Activated CD8-positive, alpha-beta T cell treated with anti-CD3 and anti-CD28 coated beads for 36 hours (primary cell): ENCODE results near the gene POLRMT. TPM values are rescaled to one million over a fixed set of nuclear protein-coding genes. Genes with fewer than 3 reads are reported as not detected.
"Not testable (repeated sequence)": the region's sequence is repeated elsewhere in the genome, so short reads cannot be mapped to it uniquely, and the experiment has no call there.

ENCODE experiments used
- ATAC-seq: fragments of 200-7000 bp; cut with Tn5 transposase; one replicate; pipeline ENCODE4 v1.10.0; 2021; ENCODE audit warnings: mild to moderate bottlenecking, moderate library complexity
- CTCF ChIA-PET: fragments of 350-600 bp; sonication (Branson Sonifier 250); formaldehyde crosslinking; loops from one replicate; lab custom pipeline; 2021; ENCODE audit warnings: antibody characterized with exemption; lab: Charles Lee
- POLR2A ChIA-PET: fragments of 350-600 bp; sonication (Branson Sonifier 250); formaldehyde crosslinking; loops from one replicate; lab custom pipeline; 2021; ENCODE audit warnings: antibody characterized with exemption; lab: Charles Lee
- DNase-seq: peaks from one replicate; pipeline ENCODE4 v3.0.0-alpha.2; 2020
- H3K27ac Mint-ChIP-seq: one replicate; pipeline ENCODE4 v1.8.0; 2021; ENCODE audit warnings: mild to moderate bottlenecking, mixed read lengths
- H3K27me3 Mint-ChIP-seq: one replicate; pipeline ENCODE4 v1.8.0; 2021; ENCODE audit warnings: mixed read lengths
- H3K36me3 Mint-ChIP-seq: one replicate; pipeline ENCODE4 v1.8.0; 2021; ENCODE audit warnings: low read depth, mixed read lengths
- H3K4me1 Mint-ChIP-seq: one replicate; pipeline ENCODE4 v1.8.0; 2021; ENCODE audit warnings: low read depth, mixed read lengths
- H3K4me3 Mint-ChIP-seq: one replicate; pipeline ENCODE4 v1.8.0; 2021; ENCODE audit warnings: mild to moderate bottlenecking, moderate library complexity, mixed read lengths
- H3K9me3 Mint-ChIP-seq: one replicate; pipeline ENCODE4 v1.8.0; 2021; ENCODE audit warnings: mixed read lengths
- CTCF ChIP-seq: fragments of 200-600 bp; IDR thresholded peaks from one replicate; pipeline ENCODE4 v1.8.0; 2022; ENCODE audit warnings: antibody characterized with exemption, mild to moderate bottlenecking
- intact Hi-C: fragments of 100-400 bp; cut with micrococcal nuclease; formaldehyde crosslinking; loops from one replicate; pipeline ENCODE4 v1.10.0; 2022
- total RNA-seq, 2 experiments: library from RNA; stranded (reverse); gene quantifications; one replicate each; pipeline ENCODE4 v1.2.3, GENCODE V29; 2021

Gene POLRMT
- total RNA-seq, 2 experiments from 2014 or later = 66.6 to 67.9 TPM

GRCh38 chr19:588741-589692, 44.3 kb downstream of the POLRMT start:
- H3K27ac Mint-ChIP-seq = no peak overlapping the region
- peaks cover 2% of the 10 kb centered on the region for H3K4me1 Mint-ChIP-seq
- H3K4me3 Mint-ChIP-seq = no peak overlapping the region
- H3K9me3 Mint-ChIP-seq = no peaks in the 10 kb centered on the region
- intact Hi-C loops = loop anchor here (10.0 kb wide), 1 partner anchor 146 kb away; no protein-coding TSS in a partner anchor
- ChIA-PET POLR2A (interaction anchor here (1.1 kb wide), 1 partner anchor 43 kb away, joined by 3 read pairs; no protein-coding TSS in a partner anchor), CTCF (interaction anchor here (0.8 to 1.0 kb wide), 3 partner anchors 9 to 71 kb away, joined by 3 to 4 read pairs (median 3); no protein-coding TSS in a partner anchor)
- ATAC-seq (no peak), DNase-seq (peak; percentile 44)
- TF ChIP-seq CTCF = no peak
- peaks cover 21% of the 10 kb centered on the region for H3K27me3 Mint-ChIP-seq
- no peaks in the 10 kb centered on the region for H3K36me3 Mint-ChIP-seq

DNA sequence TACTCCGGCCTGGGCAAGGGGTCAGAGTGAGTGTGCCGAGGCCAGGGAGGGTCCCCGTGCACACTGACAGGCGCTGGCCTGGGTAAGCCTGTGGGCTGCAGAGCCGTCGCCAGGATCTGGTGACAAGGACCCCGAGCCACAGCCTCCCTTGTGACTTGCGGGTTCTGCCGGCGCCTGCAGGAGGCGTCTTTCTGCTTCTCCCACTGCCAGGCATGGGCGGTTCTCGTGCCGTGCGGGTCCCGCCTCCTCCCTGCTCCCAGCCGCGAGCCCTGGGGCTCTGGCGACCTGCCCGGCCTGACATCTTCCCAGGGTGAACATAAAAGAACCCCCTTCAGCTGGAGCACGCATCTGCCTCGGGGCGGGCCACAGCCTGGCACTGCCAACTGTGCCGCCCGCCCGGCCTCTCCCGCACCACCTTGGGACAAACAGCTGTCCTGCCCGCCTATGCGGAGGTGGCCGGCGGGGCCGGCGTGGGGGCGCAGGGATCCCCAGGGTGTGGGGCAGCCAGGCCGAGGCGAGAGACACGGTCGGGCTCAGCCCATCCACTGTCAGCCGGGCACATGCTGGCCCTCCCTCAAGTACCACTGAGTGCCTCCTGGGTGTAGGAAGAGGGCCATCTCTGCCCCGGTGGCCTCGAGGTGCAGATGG, 45.1 kb downstream of the POLRMT start:
- Mint-ChIP-seq H3K4me1 (peaks cover 5% of the 10 kb centered on the region), H3K27me3 (peaks cover 21% of the 10 kb centered on the region), H3K9me3 (no peaks in the 10 kb centered on the region), H3K4me3 (no peak overlapping the region), H3K27ac (no peak overlapping the region), H3K36me3 (no peaks in the 10 kb centered on the region)
- ATAC-seq (peak; percentile 80), DNase-seq (peak; percentile 84)
- intact Hi-C loops = loop anchor here (10.0 kb wide), 1 partner anchor 147 kb away; no protein-coding TSS in a partner anchor
- POLR2A ChIA-PET = interaction anchor here (1.1 kb wide), 1 partner anchor 44 kb away, joined by 3 read pairs; no protein-coding TSS in a partner anchor
- peak; percentile 58 for TF ChIP-seq CTCF
- CTCF ChIA-PET = interaction anchor here (0.8 to 1.0 kb wide), 3 partner anchors 10 to 72 kb away, joined by 3 to 4 read pairs (median 3); no protein-coding TSS in a partner anchor

GRCh38 chr19:585551-586110, 47.7 kb downstream of the POLRMT start:
- H3K4me1 Mint-ChIP-seq = peaks cover 5% of the 10 kb centered on the region
- intact Hi-C loops = loop anchor here (10.0 kb wide), 1 partner anchor 149 kb away; no protein-coding TSS in a partner anchor
- DNase-seq (no peak), ATAC-seq (no peak)
- H3K27me3 Mint-ChIP-seq = peaks cover 11% of the 10 kb centered on the region
- ChIA-PET CTCF (interaction anchor here (1.0 to 3.1 kb wide), 5 partner anchors 9 to 152 kb away, joined by 3 to 12 read pairs (median 3); no protein-coding TSS in a partner anchor), POLR2A (interaction anchor here (0.6 to 1.8 kb wide), 2 partner anchors 11 to 24 kb away, joined by 3 to 8 read pairs; no protein-coding TSS in a partner anchor)
- peaks cover 7% of the 10 kb centered on the region for H3K36me3 Mint-ChIP-seq
- TF ChIP-seq CTCF = no peak
- no peak overlapping the region for H3K4me3 Mint-ChIP-seq
- H3K27ac Mint-ChIP-seq = no peak overlapping the region
- no peaks in the 10 kb centered on the region for H3K9me3 Mint-ChIP-seq

- DNase-seq, H3K36me3 Mint-ChIP-seq, H3K27ac Mint-ChIP-seq, H3K27me3 Mint-ChIP-seq, ATAC-seq, H3K4me1 Mint-ChIP-seq, H3K4me3 Mint-ChIP-seq, H3K9me3 Mint-ChIP-seq: not testable (repeated sequence)
- POLR2A ChIA-PET = interaction anchor here (0.6 to 1.8 kb wide), 2 partner anchors 10 to 24 kb away, joined by 3 to 8 read pairs; no protein-coding TSS in a partner anchor
- intact Hi-C loops = loop anchor here (10.0 kb wide), 1 partner anchor 150 kb away; no protein-coding TSS in a partner anchor
- CTCF ChIA-PET = interaction anchor here (1.0 to 3.1 kb wide), 7 partner anchors 9 to 152 kb away, joined by 3 to 12 read pairs (median 3); no protein-coding TSS in a partner anchor
These were observed 48.2 kb downstream of the POLRMT start for GRCh38 chr19:585146-585545.
